HEK293T (cell line): Measurements from ENCODE around the gene BGN.

Experiments used
- BHLHE40 ChIP-seq: fragments of 450-650 bp; IDR thresholded peaks from 2 replicates; pipeline ENCODE4 v1.6.1; 2016; ENCODE audit warnings: mild to moderate bottlenecking, moderate library complexity, borderline replicate concordance
- CTBP1 ChIP-seq: fragments of 450-650 bp; IDR thresholded peaks from 2 replicates; pipeline ENCODE4 v1.6.1; 2016; ENCODE audit warnings: borderline replicate concordance
- FOXA1 ChIP-seq: fragments of 450-650 bp; IDR thresholded peaks from 2 replicates; pipeline ENCODE4 v1.6.1; 2016; ENCODE audit warnings: mild to moderate bottlenecking
- FOXM1 ChIP-seq: fragments of 450-650 bp; IDR thresholded peaks from 2 replicates; pipeline ENCODE4 v1.6.1; 2017; ENCODE audit warnings: mild to moderate bottlenecking, borderline replicate concordance
- L3MBTL2 ChIP-seq: fragments of 450-650 bp; conservative IDR thresholded peaks from 2 replicates; pipeline ENCODE4 v1.6.1; 2016; ENCODE audit warnings: mild to moderate bottlenecking
- LEF1 ChIP-seq: fragments of 450-650 bp; IDR thresholded peaks from 2 replicates; pipeline ENCODE4 v1.6.1; 2017; ENCODE audit warnings: mild to moderate bottlenecking, borderline replicate concordance
- NFRKB ChIP-seq: fragments of 450-650 bp; IDR thresholded peaks from 2 replicates; pipeline ENCODE4 v1.6.1; 2016; ENCODE audit warnings: mild to moderate bottlenecking, moderate library complexity
- PKNOX1 ChIP-seq: fragments of 450-650 bp; IDR thresholded peaks from 2 replicates; pipeline ENCODE4 v1.6.1; 2016
- SP1 ChIP-seq: fragments of 450-650 bp; IDR thresholded peaks from 2 replicates; pipeline ENCODE4 v1.6.1; 2017
- SUZ12 ChIP-seq: fragments of 450-650 bp; IDR thresholded peaks from 2 replicates; pipeline ENCODE4 v1.6.1; 2016; ENCODE audit warnings: mild to moderate bottlenecking
- TARDBP ChIP-seq: fragments of 450-650 bp; IDR thresholded peaks from 2 replicates; pipeline ENCODE4 v1.6.1; 2016
- ZNF384 ChIP-seq: fragments of 450-650 bp; IDR thresholded peaks from 2 replicates; pipeline ENCODE4 v1.6.1; 2016

- TF ChIP-seq SUZ12 (no peak), L3MBTL2 (no peak), PKNOX1 (no peak), CTBP1 (no peak), NFRKB (no peak), ZNF384 (no peak), BHLHE40 (no peak), FOXM1 (no peak), TARDBP (no peak), SP1 (no peak), FOXA1 (no peak), LEF1 (no peak)
Observed at GRCh38 chrX:153549231-153549630, 54.5 kb downstream of the BGN start.
